Keratinocyte (primary cell): ENCODE results near the gene MT2A. TPM values are rescaled to one million over a fixed set of nuclear protein-coding genes. Genes with fewer than 3 reads are reported as not detected.

Experiments used
- DNase-seq: peaks from one replicate; pipeline ENCODE4 v3.0.0-alpha.2; 2011; ENCODE audit warnings: low read depth, missing footprints, low spot score
- FAIRE-seq: peaks from 2 replicates; lab custom pipeline; 2011; peaks lifted over from hg19 to GRCh38; lab: Jason Lieb, UNC
- H2AFZ ChIP-seq: 2 replicates; pipeline ENCODE4 v1.6.0; 2012; ENCODE audit warnings: low read length, control low read depth, inconsistent platforms; ENCODE audit not compliant: control insufficient read depth
- H3K27ac ChIP-seq: 2 replicates; pipeline ENCODE4 v1.5.1; 2011; ENCODE audit warnings: low read length; ENCODE audit not compliant: control insufficient read depth, insufficient read depth
- H3K27me3 ChIP-seq: 3 replicates; pipeline ENCODE4 v1.6.0; 2011; ENCODE audit warnings: low read length; ENCODE audit not compliant: control insufficient read depth, insufficient read depth; ENCODE audit errors: extremely low read depth
- H3K36me3 ChIP-seq, 2 experiments: 2 replicates in 1 of 2; 3 replicates in 1 of 2; pipeline ENCODE4 v1.5.1; 2011; ENCODE audit warnings: low read length in 2 of 2, mild to moderate bottlenecking in 1 of 2; ENCODE audit not compliant: control insufficient read depth in 2 of 2, insufficient read depth in 2 of 2; ENCODE audit errors: extremely low read depth in 1 of 2
- H3K4me1 ChIP-seq: 3 replicates; pipeline ENCODE4 v1.5.1; 2011; ENCODE audit warnings: low read length; ENCODE audit not compliant: control insufficient read depth, insufficient read depth; ENCODE audit errors: extremely low read depth
- H3K4me2 ChIP-seq: 3 replicates; pipeline ENCODE4 v1.6.0; 2011; ENCODE audit warnings: low read depth, low read length; ENCODE audit not compliant: control insufficient read depth, insufficient read depth; ENCODE audit errors: extremely low read depth
- H3K4me3 ChIP-seq, 3 experiments: fragments of 200-600 bp in 1 of 3; sonication (generic) in 1 of 3; 2 replicates in 2 of 3; 3 replicates in 1 of 3; pipeline ENCODE4 v1.5.1; 2011 to 2016; ENCODE audit warnings: low read length in 3 of 3, mild to moderate bottlenecking in 3 of 3, control low read depth in 2 of 3, inconsistent platforms in 1 of 3, low read depth in 1 of 3, mixed read lengths in 1 of 3, mixed run types in 1 of 3, moderate library complexity in 1 of 3; ENCODE audit not compliant: control insufficient read depth in 2 of 3, insufficient read depth in 2 of 3; ENCODE audit errors: extremely low read depth in 1 of 3
- H3K79me2 ChIP-seq: 2 replicates; pipeline ENCODE4 v1.6.0; 2012; ENCODE audit warnings: low read length; ENCODE audit not compliant: control insufficient read depth, insufficient read depth
- H3K9ac ChIP-seq: 3 replicates; pipeline ENCODE4 v1.6.0; 2011; ENCODE audit warnings: low read length; ENCODE audit not compliant: control insufficient read depth, insufficient read depth; ENCODE audit errors: extremely low read depth
- H3K9me1 ChIP-seq: 3 replicates; pipeline ENCODE4 v1.6.0; 2011; ENCODE audit warnings: low read length; ENCODE audit not compliant: control insufficient read depth, insufficient read depth; ENCODE audit errors: extremely low read depth
- H3K9me3 ChIP-seq: 2 replicates; pipeline ENCODE4 v1.5.1; 2012; ENCODE audit warnings: low read depth, low read length; ENCODE audit not compliant: control insufficient read depth
- H4K20me1 ChIP-seq: 3 replicates; pipeline ENCODE4 v1.6.0; 2011; ENCODE audit warnings: low read length; ENCODE audit not compliant: control insufficient read depth, insufficient read depth; ENCODE audit errors: extremely low read depth
- CTCF ChIP-seq, 3 experiments: IDR thresholded peaks in 1 of 3; conservative IDR thresholded peaks in 1 of 3; optimal IDR thresholded peaks in 1 of 3; 2 replicates in 2 of 3; 3 replicates in 1 of 3; pipeline versions ENCODE3 to v1.5.1; 2011; ENCODE audit warnings: low read length in 3 of 3, mild to moderate bottlenecking in 3 of 3, moderate library complexity in 2 of 3, control low read depth in 1 of 3, inconsistent platforms in 1 of 3; ENCODE audit not compliant: insufficient read depth in 2 of 3; ENCODE audit errors: extremely low read depth in 1 of 3
- EZH2 ChIP-seq: IDR thresholded peaks from one replicate; pipeline ENCODE4 v1.6.1; 2012; ENCODE audit warnings: inconsistent platforms, mild to moderate bottlenecking, low read length, moderate library complexity
- dilution Hi-C: fragments of 300-500 bp; cut with MboI; formaldehyde crosslinking; loops from one replicate; pipeline ENCODE4 v1.7.0; 2020; ENCODE audit warnings: low sequenced_read_pairs; ENCODE audit not compliant: extremely low pct_ligation_motif_present
- polyA plus RNA-seq, 5 experiments: library from polyadenylated mRNA; depleted of rRNA in 3 of 5; stranded (reverse) in 3 of 5; stranded (forward) in 1 of 5; unstranded in 1 of 5; fragments of >200 nt; gene quantifications; 1 replicate in 1 of 5; 2 replicates in 3 of 5; 3 replicates in 1 of 5; pipeline versions ENCODE4 v1.2.1 to v1.2.3, GENCODE V29; 2011 to 2012; ENCODE audit warnings: missing spikeins in 2 of 5, low read depth in 1 of 5, low replicate concordance in 1 of 5

Gene MT2A
- polyA plus RNA-seq, 1 donor (not counting 4 experiments of a cell fraction or from before 2014, with no cell fraction given): 990 TPM

DNA sequence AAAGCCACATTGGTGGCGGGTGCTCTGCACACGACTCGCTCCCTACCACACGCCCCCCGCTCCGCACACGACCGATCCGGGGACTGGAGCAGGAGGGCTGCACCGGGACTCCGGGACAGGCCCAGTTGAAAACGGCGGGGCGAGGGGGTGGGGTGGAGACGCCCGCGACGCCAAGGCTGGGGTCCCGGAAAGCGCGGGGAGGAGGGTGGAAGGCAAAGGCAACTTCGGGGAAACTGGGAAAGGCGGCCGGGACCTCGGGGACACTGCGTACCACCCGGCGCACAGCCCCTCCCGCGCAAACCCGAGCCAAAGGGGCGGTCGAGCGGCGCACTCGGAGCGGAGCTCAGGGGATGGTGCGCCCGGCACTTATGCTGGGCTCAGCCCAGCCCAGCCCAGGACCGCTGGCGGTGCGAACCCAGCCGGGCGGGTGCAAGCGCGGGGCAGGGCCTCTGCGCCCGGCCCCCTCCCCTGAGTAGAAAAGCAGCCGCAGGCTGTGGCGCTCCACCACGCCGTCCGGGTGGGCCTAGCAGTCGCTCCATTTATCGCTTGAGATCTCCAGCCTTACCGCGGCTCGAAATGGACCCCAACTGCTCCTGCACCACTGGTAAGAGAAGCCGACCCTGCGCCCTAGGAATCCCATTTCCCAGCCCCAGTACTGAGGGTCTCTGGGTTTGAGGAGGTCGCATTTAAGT is 23.9 kb downstream of the MT2A start, which contains the start of gene MT1M:
Gene MT1M (plus strand): TSS at position 504 of the 692 bp plus-strand sequence. CDS start 73 bp downstream, at position 577.
- TF ChIP-seq EZH2: peak; percentile 26
- TF ChIP-seq CTCF (optimal IDR thresholded peaks at IDR 0.05 in 1 of 3, IDR thresholded peaks at IDR 0.05 in 1 of 3, conservative IDR thresholded peaks at IDR 0.05 in 1 of 3; ENCODE audit: extremely low read depth in 1 of 3, insufficient read depth in 2 of 3, low read length in 3 of 3): no peak
- H3K9me1 ChIP-seq: no peaks in the 10 kb centered on the region
- H4K20me1 ChIP-seq: peaks cover 3% of the 10 kb centered on the region
- peaks cover 42% of the 10 kb centered on the region for H3K27me3 ChIP-seq
- H3K4me1 ChIP-seq: peaks cover 4% of the 10 kb centered on the region
- H3K79me2 ChIP-seq: no peaks in the 10 kb centered on the region
- dilution Hi-C loops: no loop called here
- H3K4me3 ChIP-seq: no peak within 1 kb of the TSS
- H3K9me3 ChIP-seq: no peaks in the 10 kb centered on the region
- no peak for FAIRE-seq
- no peak within 1 kb of the TSS for H3K27ac ChIP-seq
- no peaks in the 10 kb centered on the region for H3K36me3 ChIP-seq
- DNase-seq: no peak
- H3K9ac ChIP-seq: no peak within 1 kb of the TSS
- H2AFZ ChIP-seq: no peak within 1 kb of the TSS
- no peak within 1 kb of the TSS for H3K4me2 ChIP-seq

- FAIRE-seq: no peak
- no peaks in the 10 kb centered on the region for H3K36me3 ChIP-seq
- no peaks in the 10 kb centered on the region for H3K79me2 ChIP-seq
- H3K9me3 ChIP-seq: no peaks in the 10 kb centered on the region
- no peak overlapping the region for H3K4me3 ChIP-seq
- H3K9ac ChIP-seq: no peak overlapping the region
- H3K27me3 ChIP-seq: peaks cover 46% of the 10 kb centered on the region
- H3K9me1 ChIP-seq: no peaks in the 10 kb centered on the region
- H3K4me1 ChIP-seq: peaks cover 4% of the 10 kb centered on the region
- H4K20me1 ChIP-seq: peaks cover 3% of the 10 kb centered on the region
- H3K27ac ChIP-seq: no peak overlapping the region
- no peak for DNase-seq
- dilution Hi-C loops: no loop called here
- no peak overlapping the region for H3K4me2 ChIP-seq
- peak; percentile 49 for TF ChIP-seq EZH2
- TF ChIP-seq CTCF (optimal IDR thresholded peaks at IDR 0.05 in 1 of 3, IDR thresholded peaks at IDR 0.05 in 1 of 3, conservative IDR thresholded peaks at IDR 0.05 in 1 of 3; ENCODE audit: extremely low read depth in 1 of 3, insufficient read depth in 2 of 3, low read length in 3 of 3): no peak
- no peak overlapping the region for H2AFZ ChIP-seq
Observed at GRCh38 chr16:56632848-56633365, 24.5 kb downstream of the MT2A start.
